NOMO-1 treated with DMSO at 0.1 percent for 48 hours (cell line): Measurements from ENCODE around the gene DLK1.

Source experiments
- DNase-seq: peaks from one replicate; lab custom pipeline; 2025; ENCODE audit not compliant: unreplicated experiment; lab: John Stamatoyannopoulos, UW

The DLK1 gene

DNA sequence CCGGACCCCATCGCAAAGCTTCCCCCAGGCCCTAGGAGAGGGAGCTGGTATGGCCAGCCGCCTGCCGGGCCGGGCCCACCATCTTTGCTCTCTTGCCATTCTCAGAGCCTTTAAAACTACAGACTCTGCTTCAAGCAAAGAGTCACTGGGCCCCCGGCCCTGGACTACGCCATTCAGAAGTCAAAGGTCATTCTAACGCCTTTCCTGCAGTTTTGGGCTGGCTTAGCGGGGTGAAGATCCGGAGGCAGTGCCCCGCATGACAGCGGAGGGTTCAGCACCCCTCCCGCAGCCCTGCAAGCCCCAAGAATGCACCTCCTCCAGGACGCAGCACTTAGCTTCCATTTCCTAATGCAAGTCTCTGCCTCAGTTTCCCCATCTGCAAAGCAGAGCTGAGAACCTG is 61.0 kb downstream of the DLK1 start:
- DNase-seq: no peak
